Karpas-422 (cell line): ENCODE results near the gene MAPRE3. TPM values are rescaled to one million over a fixed set of nuclear protein-coding genes. Genes with fewer than 3 reads are reported as not detected.

Experiments
- DNase-seq: peaks from one replicate; pipeline ENCODE4 v3.0.0-alpha.2; 2015
- H2AFZ ChIP-seq: fragments of 200-600 bp; sonication (generic); 2 replicates; pipeline ENCODE4 v1.6.1; 2014; ENCODE audit warnings: antibody characterized with exemption, low read length, mixed read lengths
- H3K27ac ChIP-seq: fragments of 200-600 bp; sonication (generic); 2 replicates; pipeline ENCODE4 v1.5.1; 2014; ENCODE audit warnings: mild to moderate bottlenecking, low read length, moderate library complexity
- H3K27me3 ChIP-seq: fragments of 200-600 bp; sonication (generic); 2 replicates; pipeline ENCODE4 v1.6.1; 2014; ENCODE audit warnings: low read length, mixed read lengths
- H3K36me3 ChIP-seq: fragments of 200-600 bp; sonication (generic); 2 replicates; pipeline ENCODE4 v1.6.1; 2014; ENCODE audit warnings: low read length, mixed read lengths; ENCODE audit not compliant: insufficient read depth
- H3K4me1 ChIP-seq: fragments of 200-600 bp; sonication (generic); 2 replicates; pipeline ENCODE4 v1.6.1; 2014; ENCODE audit warnings: mild to moderate bottlenecking, low read length, mixed read lengths
- H3K4me2 ChIP-seq: fragments of 200-600 bp; sonication (generic); 2 replicates; pipeline ENCODE4 v1.6.1; 2014; ENCODE audit warnings: low read length, low read depth, mild to moderate bottlenecking; ENCODE audit not compliant: poor library complexity, severe bottlenecking
- H3K4me3 ChIP-seq: fragments of 200-600 bp; sonication (generic); 2 replicates; pipeline ENCODE4 v1.5.1; 2014; ENCODE audit warnings: mild to moderate bottlenecking, antibody characterized with exemption, low read length, mixed read lengths
- H3K79me2 ChIP-seq: fragments of 200-600 bp; sonication (generic); 2 replicates; pipeline ENCODE4 v1.6.1; 2014; ENCODE audit warnings: mild to moderate bottlenecking, low read length, mixed read lengths
- H3K9ac ChIP-seq: fragments of 200-600 bp; sonication (generic); 2 replicates; pipeline ENCODE4 v1.6.0; 2014; ENCODE audit warnings: low read length
- H3K9me2 ChIP-seq: fragments of 200-600 bp; sonication (generic), shearing (Covaris generic); replicated peaks from 2 replicates; pipeline ENCODE4 v1.6.0; 2014; ENCODE audit warnings: mild to moderate bottlenecking, low read length, moderate library complexity; ENCODE audit not compliant: insufficient read depth
- H3K9me3 ChIP-seq: fragments of 300-700, 200-600 bp; sonication (generic); 2 replicates; pipeline ENCODE4 v1.6.1; 2014; ENCODE audit warnings: low read length, mixed read lengths
- H4K20me1 ChIP-seq: fragments of 200-600 bp; sonication (generic); 2 replicates; pipeline ENCODE4 v1.6.1; 2014; ENCODE audit warnings: mild to moderate bottlenecking, antibody characterized with exemption, low read length, low read depth; ENCODE audit not compliant: insufficient read depth
- total RNA-seq: library from RNA; depleted of rRNA; stranded (reverse); fragments of >200 nt; shearing (Covaris generic); gene quantifications from 2 replicates; pipeline ENCODE4 v1.2.3, GENCODE V29; 2014; ENCODE audit warnings: low replicate concordance

MAPRE3 gene
- total RNA-seq, 1 experiment from 2014 or later, result 0.30 TPM

DNA sequence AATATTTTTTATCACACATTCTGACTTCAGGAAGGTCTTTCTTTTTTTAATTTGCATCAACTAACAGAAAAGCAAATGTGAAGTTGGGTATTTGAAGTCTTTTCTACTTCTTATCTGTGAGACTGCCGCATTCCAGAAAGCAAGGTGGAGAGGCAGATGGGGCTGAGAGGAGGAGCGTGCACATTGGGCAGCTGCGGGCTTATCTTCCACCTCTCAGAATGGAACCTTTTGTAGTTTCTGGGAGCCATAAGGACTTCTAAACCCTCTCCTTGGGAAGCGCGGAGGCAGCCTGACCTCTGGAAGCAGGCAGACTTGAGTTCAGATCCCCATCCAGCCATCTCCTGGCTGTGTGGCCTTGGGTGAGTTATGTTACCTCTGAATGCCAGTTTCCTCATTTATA, 3.9 kb downstream of the MAPRE3 start:
- Histone ChIP-seq H4K20me1 (no peaks in the 10 kb centered on the region), H3K9me2 (no peaks in the 10 kb centered on the region), H3K79me2 (no peaks in the 10 kb centered on the region), H3K27ac (no peak overlapping the region), H3K4me3 (no peak overlapping the region), H3K36me3 (no peaks in the 10 kb centered on the region), H3K27me3 (no peaks in the 10 kb centered on the region), H3K9ac (no peak overlapping the region), H2AFZ (no peak overlapping the region), H3K4me2 (no peak overlapping the region), H3K4me1 (peaks cover 7% of the 10 kb centered on the region), H3K9me3 (no peaks in the 10 kb centered on the region)
- DNase-seq, result no peak

DNA sequence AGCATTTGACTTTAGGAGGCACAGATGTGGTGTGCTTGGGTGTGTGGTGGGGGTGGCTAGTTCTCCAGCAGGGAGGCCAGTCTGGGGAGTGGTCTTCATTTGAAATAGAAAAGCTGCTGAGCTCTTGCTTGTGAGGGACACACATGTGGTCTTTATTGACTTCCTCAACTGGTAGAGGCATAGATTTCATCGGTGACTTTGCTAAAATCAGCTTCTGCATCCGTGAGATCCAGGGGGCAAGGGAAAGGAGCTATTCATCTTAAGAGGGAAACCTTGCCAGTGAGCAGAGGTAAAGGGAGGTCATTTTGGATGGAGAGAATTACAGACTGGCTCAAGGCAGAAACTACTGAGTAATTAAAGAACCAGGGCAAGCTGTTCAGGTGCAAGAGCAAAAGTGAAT, 4.7 kb downstream of the MAPRE3 start:
- Histone ChIP-seq H3K9me2 (no peaks in the 10 kb centered on the region), H3K9me3 (no peaks in the 10 kb centered on the region), H3K36me3 (no peaks in the 10 kb centered on the region), H2AFZ (no peak overlapping the region), H3K79me2 (no peaks in the 10 kb centered on the region), H3K27me3 (no peaks in the 10 kb centered on the region), H4K20me1 (no peaks in the 10 kb centered on the region), H3K27ac (no peak overlapping the region), H3K4me1 (peaks cover 7% of the 10 kb centered on the region), H3K4me3 (no peak overlapping the region), H3K4me2 (no peak overlapping the region), H3K9ac (no peak overlapping the region)
- no peak for DNase-seq

DNA sequence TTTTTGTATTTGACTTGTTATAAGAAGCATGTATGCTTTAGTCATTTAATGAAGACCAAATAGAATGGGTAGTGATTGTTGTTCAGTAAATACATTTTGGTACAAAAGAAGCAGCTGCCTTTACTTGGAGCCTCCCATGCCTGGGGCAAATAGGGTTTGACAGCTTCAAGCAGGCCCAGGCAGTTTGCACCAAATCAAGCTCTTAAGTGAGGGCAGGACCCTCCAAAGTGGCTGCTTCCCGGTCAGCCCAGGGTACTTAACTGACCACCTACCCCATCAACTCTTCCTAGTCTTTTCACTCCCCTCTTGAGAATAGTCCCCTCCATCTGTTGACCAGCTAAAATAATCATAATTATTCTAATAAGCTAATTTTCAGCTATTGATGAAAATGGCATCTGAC, 5.2 kb downstream of the MAPRE3 start:
- Histone ChIP-seq H3K9ac (no peak overlapping the region), H3K9me3 (no peaks in the 10 kb centered on the region), H3K36me3 (no peaks in the 10 kb centered on the region), H3K4me3 (no peak overlapping the region), H3K27ac (no peak overlapping the region), H3K27me3 (no peaks in the 10 kb centered on the region), H4K20me1 (no peaks in the 10 kb centered on the region), H3K4me2 (no peak overlapping the region), H3K79me2 (no peaks in the 10 kb centered on the region), H3K4me1 (peaks cover 5% of the 10 kb centered on the region), H2AFZ (no peak overlapping the region), H3K9me2 (no peaks in the 10 kb centered on the region)
- DNase-seq, result no peak

DNA sequence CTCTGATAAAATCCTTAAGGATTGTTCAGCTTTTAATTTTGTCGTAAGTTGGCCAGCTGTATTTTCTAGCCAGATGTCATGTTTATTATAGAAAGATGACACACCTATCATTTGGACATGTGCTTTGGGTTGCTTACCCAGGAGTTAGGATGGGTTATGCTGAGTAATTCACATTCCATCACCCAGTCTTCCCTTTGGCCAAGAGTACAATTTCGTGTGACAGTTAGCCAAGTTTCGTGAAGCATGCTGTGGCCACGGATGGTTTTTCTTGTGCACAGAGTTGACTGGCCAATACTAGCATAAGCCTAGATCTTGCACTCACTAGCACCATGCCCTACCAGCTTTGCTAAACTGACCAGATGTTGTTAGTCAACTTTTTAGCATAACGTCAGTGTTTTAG, 5.8 kb downstream of the MAPRE3 start:
- no peaks in the 10 kb centered on the region for H3K9me3 ChIP-seq
- H3K4me3 ChIP-seq, result no peak overlapping the region
- H3K4me1 ChIP-seq, result no peaks in the 10 kb centered on the region
- no peak overlapping the region for H2AFZ ChIP-seq
- no peak for DNase-seq
- no peak overlapping the region for H3K27ac ChIP-seq
- no peaks in the 10 kb centered on the region for H3K79me2 ChIP-seq
- no peaks in the 10 kb centered on the region for H3K27me3 ChIP-seq
- H3K9me2 ChIP-seq, result no peaks in the 10 kb centered on the region
- H3K36me3 ChIP-seq, result no peaks in the 10 kb centered on the region
- H3K4me2 ChIP-seq, result no peak overlapping the region
- H4K20me1 ChIP-seq, result no peaks in the 10 kb centered on the region
- H3K9ac ChIP-seq, result no peak overlapping the region

DNA sequence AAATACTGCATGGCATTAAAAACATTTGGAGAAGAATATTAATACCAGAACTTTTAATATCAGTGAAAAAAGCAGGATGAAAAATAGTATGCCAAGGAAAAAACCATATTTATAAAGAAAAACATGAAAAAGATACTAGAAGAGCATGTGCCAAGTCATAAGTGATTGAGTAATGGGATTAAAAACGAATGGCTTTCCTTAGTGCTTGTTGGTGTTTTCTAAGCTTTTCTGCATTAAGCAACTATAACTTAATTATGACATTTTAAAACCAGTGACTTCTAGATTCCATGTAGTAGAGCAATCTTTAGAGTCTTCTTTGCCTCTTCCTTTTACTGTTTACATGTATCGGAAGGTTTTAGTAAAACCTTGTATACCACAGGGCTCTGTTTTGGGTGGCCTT, 6.6 kb downstream of the MAPRE3 start:
- Histone ChIP-seq H3K27me3 (no peaks in the 10 kb centered on the region), H4K20me1 (no peaks in the 10 kb centered on the region), H3K4me2 (no peak overlapping the region), H3K4me3 (no peak overlapping the region), H3K79me2 (no peaks in the 10 kb centered on the region), H3K36me3 (no peaks in the 10 kb centered on the region), H3K9me3 (no peaks in the 10 kb centered on the region), H3K27ac (no peak overlapping the region), H3K9me2 (no peaks in the 10 kb centered on the region), H3K4me1 (no peaks in the 10 kb centered on the region), H2AFZ (no peak overlapping the region), H3K9ac (no peak overlapping the region)
- DNase-seq, result no peak

DNA sequence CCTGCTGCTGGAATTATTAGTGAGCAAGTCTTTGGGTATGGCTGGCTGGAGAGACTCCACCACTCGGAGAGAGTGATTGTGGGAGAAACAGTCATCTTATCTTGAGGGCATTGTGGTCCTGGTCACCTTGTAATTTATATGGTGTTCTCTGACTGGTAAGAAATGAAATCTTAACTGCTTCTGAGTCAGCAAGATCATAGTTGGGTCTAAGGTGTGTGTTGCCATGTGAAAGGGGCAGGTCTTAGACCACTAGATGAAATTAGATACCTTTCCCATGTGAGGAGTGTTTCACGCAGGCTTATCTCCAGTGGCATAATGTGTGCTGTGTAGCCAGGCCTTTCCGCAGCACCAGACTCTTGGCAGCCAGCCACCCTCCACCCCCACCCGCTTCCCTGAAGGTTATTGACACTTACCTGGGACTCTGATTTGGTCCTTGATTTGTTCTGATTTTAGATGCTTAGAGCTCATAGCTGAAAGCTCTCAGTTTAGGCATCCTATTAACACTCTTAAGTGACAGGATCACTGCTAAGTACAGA, 7.7 kb downstream of the MAPRE3 start:
- Histone ChIP-seq H3K4me2 (no peak overlapping the region), H3K9ac (no peak overlapping the region), H3K79me2 (no peaks in the 10 kb centered on the region), H3K4me3 (no peak overlapping the region), H3K9me2 (no peaks in the 10 kb centered on the region), H2AFZ (no peak overlapping the region), H3K27me3 (no peaks in the 10 kb centered on the region), H3K27ac (no peak overlapping the region), H4K20me1 (no peaks in the 10 kb centered on the region), H3K4me1 (no peaks in the 10 kb centered on the region), H3K9me3 (no peaks in the 10 kb centered on the region), H3K36me3 (no peaks in the 10 kb centered on the region)
- DNase-seq, result no peak

DNA sequence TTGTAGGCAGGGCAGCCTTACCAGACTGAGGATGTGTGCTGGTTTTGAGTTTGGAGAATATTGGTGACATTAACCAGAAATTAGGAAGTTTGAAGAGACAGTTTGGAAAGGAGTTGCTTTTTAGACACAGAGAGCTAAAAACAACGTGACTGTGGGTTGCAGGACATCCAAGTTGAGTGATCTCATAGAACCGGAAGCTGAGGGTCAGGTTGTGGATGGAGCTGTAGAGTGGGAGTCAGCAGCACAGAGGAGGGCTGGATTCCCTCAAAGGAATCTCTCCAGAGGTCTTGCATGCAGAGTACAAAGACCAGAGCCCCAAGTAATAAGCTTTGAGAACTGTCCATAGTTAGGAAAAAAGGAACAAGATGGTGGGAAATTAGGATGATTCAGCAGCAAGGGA, 9.3 kb downstream of the MAPRE3 start:
- no peaks in the 10 kb centered on the region for H4K20me1 ChIP-seq

DNA sequence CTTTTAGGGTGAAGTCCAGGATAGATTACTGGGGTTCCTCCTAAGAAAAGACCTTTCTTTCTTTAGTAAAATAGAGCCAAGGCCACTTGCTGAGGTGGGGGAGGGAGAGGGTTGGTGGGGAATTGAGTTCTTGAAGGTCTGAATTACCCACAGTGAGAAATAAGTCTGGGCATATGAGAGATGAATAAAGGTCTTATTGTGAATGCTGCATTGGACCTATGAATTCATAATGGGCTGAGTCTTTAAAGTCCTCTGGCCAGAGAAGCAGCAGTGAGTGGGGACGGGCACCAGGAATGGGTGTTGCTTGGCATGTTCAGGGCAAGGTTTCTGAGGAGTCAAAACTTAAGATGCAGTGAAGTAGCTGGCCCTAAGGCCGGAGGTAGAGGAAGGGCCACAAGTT, 10.5 kb downstream of the MAPRE3 start:
- no peaks in the 10 kb centered on the region for H3K79me2 ChIP-seq
- DNase-seq, result no peak
- H3K4me2 ChIP-seq, result no peak overlapping the region
- no peak overlapping the region for H3K9ac ChIP-seq
- no peaks in the 10 kb centered on the region for H3K9me2 ChIP-seq
- no peaks in the 10 kb centered on the region for H4K20me1 ChIP-seq
- no peaks in the 10 kb centered on the region for H3K27me3 ChIP-seq
- no peaks in the 10 kb centered on the region for H3K36me3 ChIP-seq
- H3K4me3 ChIP-seq, result no peak overlapping the region
- H3K27ac ChIP-seq, result no peak overlapping the region
- H2AFZ ChIP-seq, result no peak overlapping the region
- H3K9me3 ChIP-seq, result no peaks in the 10 kb centered on the region
- H3K4me1 ChIP-seq, result no peaks in the 10 kb centered on the region

More for the DNA sequence above, 9.3 kb downstream of the MAPRE3 start:
- Histone ChIP-seq H3K27me3 (no peaks in the 10 kb centered on the region), H3K4me2 (no peak overlapping the region), H3K9ac (no peak overlapping the region), H3K9me2 (no peaks in the 10 kb centered on the region), H2AFZ (no peak overlapping the region), H3K9me3 (no peaks in the 10 kb centered on the region), H3K4me3 (no peak overlapping the region), H3K4me1 (no peaks in the 10 kb centered on the region), H3K27ac (no peak overlapping the region), H3K79me2 (no peaks in the 10 kb centered on the region), H3K36me3 (no peaks in the 10 kb centered on the region)
- no peak for DNase-seq
